Peyer's patch (tissue), 4 donors: ENCODE results near the gene FA2H. TPM values are rescaled to one million over a fixed set of nuclear protein-coding genes. Genes with fewer than 3 reads are reported as not detected.

ENCODE experiments used
- DNase-seq, 3 donors: peaks; one replicate each; pipeline ENCODE4 v3.0.0-alpha.2; 2017 to 2019
- H3K27ac ChIP-seq, 4 donors: fragments of 200-600 bp; sonication (generic); one replicate each; pipeline ENCODE4 v1.5.1; 2016 to 2019
- H3K27me3 ChIP-seq, 2 donors: fragments of 200-600 bp; sonication (generic); one replicate each; pipeline ENCODE4 v1.5.1; 2019
- H3K36me3 ChIP-seq, 3 donors: fragments of 200-600 bp; sonication (generic); one replicate each; pipeline ENCODE4 v1.5.1; 2016 to 2019
- H3K4me1 ChIP-seq, 4 donors: fragments of 200-600 bp; sonication (generic); one replicate each; pipeline ENCODE4 v1.5.1; 2016 to 2019
- H3K4me3 ChIP-seq, 4 donors: fragments of 200-600 bp; sonication (generic); 1 replicate in 3 of 4; 2 replicates in 1 of 4; pipeline ENCODE4 v1.5.1; 2016 to 2019; ENCODE audit warnings: mild to moderate bottlenecking in 1 of 4
- H3K9me3 ChIP-seq, 4 donors: fragments of 200-600 bp; sonication (generic); one replicate each; pipeline ENCODE4 v1.5.1; 2016 to 2019; ENCODE audit warnings: mild to moderate bottlenecking in 1 of 4
- POLR2A ChIP-seq, 2 donors: fragments of 450-650 bp; IDR thresholded peaks; one replicate each; pipeline ENCODE4 v1.5.1; 2017; ENCODE audit warnings: antibody characterized with exemption in 2 of 2, mild to moderate bottlenecking in 2 of 2, moderate library complexity in 2 of 2
- total RNA-seq, 4 donors: library from RNA; depleted of rRNA; stranded (reverse); fragments of >200 nt; gene quantifications; one replicate each; pipeline ENCODE4 v1.1.0, GENCODE V29; 2016
- TF ChIP-seq, protein P1 (sequence below), 6 experiments: fragments of 450-650 bp in 4 of 6; fragments of 200-600 bp in 2 of 6; sonication (generic) in 1 of 6; IDR thresholded peaks; one replicate each; pipeline ENCODE4 v1.5.1; 2017 to 2019; ENCODE audit warnings: antibody characterized with exemption in 6 of 6, mild to moderate bottlenecking in 3 of 6, moderate library complexity in 1 of 6

The FA2H gene
- total RNA-seq, 4 donors from 2014 or later, result 6.6 to 36.9 (median 24.7) TPM

DNA sequence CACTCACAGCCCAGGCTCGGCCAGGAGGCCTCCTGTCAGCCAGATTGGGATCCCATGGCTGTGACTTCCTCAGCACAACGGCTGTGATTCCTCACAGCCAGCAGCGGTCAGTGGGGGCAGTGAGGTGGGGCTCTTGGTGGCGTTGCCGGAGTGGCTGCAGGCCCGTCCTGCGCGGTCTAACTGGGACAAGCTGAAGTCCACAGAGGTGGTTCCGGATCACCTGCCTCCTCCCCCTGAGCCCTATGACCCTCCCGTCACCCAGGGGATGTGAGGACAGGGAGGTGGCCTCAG is 39.5 kb downstream of the FA2H start:
- H3K4me1 ChIP-seq, result peaks cover 0 to 2% (median 0%) of the 10 kb centered on the region in 4 donors

DNA sequence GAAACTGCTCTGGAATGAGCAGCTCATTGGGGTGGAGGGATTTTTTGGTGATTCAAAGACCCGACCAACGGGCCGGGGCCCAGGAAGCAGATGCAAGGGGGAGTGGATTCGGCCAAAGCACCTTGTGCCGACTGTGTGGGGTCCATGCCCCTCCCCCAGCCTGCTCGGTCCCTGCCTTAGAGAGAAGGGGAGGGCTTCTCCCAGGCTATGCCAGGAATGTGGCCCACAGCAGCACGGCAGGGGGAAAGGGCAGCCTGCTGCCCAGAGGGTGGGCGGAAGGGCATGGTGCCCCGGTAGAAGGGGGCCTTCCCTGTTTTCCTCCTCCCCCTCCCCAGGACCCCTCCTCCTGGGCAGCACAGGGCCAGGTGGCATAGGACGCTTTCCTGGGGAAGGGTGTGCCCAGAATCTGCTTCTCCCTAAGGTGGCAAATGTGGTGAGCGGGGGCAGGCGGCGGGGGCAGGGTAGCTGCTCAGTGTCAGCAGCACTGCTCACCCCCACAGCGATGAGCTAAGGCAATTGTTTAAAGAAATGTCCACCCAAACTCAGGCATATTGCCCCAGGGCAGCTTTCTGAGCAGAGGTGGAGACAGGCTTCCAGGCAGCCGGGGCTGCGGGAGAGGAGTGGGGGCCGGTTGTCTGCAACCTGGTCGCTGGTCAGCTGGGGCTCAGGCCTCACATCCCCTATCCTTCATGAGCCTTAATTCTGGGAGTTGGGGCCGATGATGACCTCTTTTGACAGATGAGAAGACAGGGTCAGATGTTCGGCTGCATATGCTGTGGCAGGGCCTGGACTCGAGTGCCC is 40.1 kb downstream of the FA2H start:
- H3K4me1 ChIP-seq, result peaks cover 0 to 7% (median 0%) of the 10 kb centered on the region in 4 donors
- H3K27ac ChIP-seq, result no peak overlapping the region
- H3K27me3 ChIP-seq, result no peaks in the 10 kb centered on the region
- no peaks in the 10 kb centered on the region for H3K9me3 ChIP-seq
- DNase-seq, result no peak
- H3K4me3 ChIP-seq, result no peak overlapping the region
- no peaks in the 10 kb centered on the region for H3K36me3 ChIP-seq
- TF ChIP-seq, protein P1, sequence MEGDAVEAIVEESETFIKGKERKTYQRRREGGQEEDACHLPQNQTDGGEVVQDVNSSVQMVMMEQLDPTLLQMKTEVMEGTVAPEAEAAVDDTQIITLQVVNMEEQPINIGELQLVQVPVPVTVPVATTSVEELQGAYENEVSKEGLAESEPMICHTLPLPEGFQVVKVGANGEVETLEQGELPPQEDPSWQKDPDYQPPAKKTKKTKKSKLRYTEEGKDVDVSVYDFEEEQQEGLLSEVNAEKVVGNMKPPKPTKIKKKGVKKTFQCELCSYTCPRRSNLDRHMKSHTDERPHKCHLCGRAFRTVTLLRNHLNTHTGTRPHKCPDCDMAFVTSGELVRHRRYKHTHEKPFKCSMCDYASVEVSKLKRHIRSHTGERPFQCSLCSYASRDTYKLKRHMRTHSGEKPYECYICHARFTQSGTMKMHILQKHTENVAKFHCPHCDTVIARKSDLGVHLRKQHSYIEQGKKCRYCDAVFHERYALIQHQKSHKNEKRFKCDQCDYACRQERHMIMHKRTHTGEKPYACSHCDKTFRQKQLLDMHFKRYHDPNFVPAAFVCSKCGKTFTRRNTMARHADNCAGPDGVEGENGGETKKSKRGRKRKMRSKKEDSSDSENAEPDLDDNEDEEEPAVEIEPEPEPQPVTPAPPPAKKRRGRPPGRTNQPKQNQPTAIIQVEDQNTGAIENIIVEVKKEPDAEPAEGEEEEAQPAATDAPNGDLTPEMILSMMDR (IDR thresholded peaks at IDR 0.05), result no peak
- TF ChIP-seq POLR2A (IDR thresholded peaks at IDR 0.05), result no peak

More for the DNA sequence above, 39.5 kb downstream of the FA2H start:
- H3K9me3 ChIP-seq, result no peaks in the 10 kb centered on the region
- H3K4me3 ChIP-seq, result no peak overlapping the region
- TF ChIP-seq, protein P1 (IDR thresholded peaks at IDR 0.05), result no peak
- TF ChIP-seq POLR2A (IDR thresholded peaks at IDR 0.05), result no peak
- no peaks in the 10 kb centered on the region for H3K36me3 ChIP-seq
- no peak for DNase-seq
- H3K27ac ChIP-seq, result no peak overlapping the region
- no peaks in the 10 kb centered on the region for H3K27me3 ChIP-seq

DNA sequence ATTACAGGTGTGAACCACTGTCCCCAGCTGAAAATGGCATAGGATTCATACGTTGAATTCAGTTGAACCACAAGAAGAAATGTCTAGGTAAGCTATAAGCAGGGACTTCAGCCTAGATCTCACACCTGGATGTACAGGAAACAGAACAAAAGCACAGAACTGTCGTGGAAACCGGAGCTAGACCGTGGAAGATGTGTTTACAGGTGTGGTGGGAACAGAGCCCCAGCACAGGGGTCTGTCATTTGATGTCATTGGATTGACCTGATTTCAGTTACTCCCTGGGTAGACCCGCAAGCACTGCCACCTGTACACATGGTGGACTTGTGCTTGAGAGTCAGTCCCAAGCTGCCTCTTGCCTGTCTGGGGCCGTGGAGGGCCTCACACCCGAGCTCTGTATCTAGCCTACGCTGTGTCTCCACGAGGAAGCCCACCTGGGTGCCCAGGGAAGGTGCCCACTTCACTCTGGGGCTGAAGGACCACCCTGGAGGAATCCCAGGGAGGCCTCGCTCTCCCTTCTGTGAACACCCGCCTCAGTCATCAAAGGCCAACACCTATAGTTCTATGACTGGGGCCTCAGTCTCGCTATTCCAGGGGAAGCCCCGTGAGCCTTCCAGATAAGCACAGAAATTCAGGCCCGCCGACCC is 41.8 kb downstream of the FA2H start:
- Histone ChIP-seq H3K4me3 (no peak overlapping the region), H3K27ac (no peak overlapping the region), H3K9me3 (no peaks in the 10 kb centered on the region), H3K4me1 (peaks cover 0 to 9% (median 0%) of the 10 kb centered on the region in 4 donors), H3K36me3 (no peaks in the 10 kb centered on the region), H3K27me3 (no peaks in the 10 kb centered on the region)
- TF ChIP-seq POLR2A (IDR thresholded peaks at IDR 0.05), result no peak
- TF ChIP-seq, protein P1 (IDR thresholded peaks at IDR 0.05), result no peak
- DNase-seq, result peak in 1 of 3 donors; percentile 44

DNA sequence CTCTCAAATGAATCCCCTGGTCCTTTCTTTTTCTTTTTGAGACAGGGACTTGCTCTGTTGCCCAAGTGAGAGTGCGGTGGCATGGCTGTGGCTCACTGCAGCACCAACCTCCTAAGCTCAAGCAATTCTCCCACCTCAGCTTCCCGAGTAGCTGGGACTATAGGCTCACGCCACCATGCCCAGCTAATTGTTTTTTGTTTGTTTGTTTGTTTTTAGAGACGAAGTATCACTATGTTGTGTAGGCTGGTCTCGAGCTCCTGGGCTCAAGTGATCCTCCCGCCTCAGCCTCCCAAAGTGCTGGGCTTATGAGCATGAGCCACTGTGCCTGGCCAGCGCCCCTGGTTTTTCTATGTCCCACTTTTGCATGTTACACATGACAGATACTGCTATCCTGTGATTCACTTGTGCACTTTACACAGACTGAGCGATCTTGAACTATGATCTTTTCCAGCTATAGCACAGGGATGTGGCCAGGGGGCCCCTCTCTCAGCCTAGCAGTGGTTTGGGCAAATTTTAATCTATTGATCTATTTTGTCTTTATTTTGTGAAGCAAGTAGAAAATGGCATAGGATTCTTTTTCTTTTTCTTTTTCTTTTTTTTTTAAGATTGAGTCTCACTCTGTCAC is 42.7 kb downstream of the FA2H start:
- Histone ChIP-seq H3K27ac (no peak overlapping the region), H3K9me3 (peaks cover 0 to 5% (median under 1%) of the 10 kb centered on the region in 4 donors)
- peak in 1 of 3 donors; percentile 43 for DNase-seq

More for the DNA sequence above, 42.7 kb downstream of the FA2H start:
- Histone ChIP-seq H3K27me3 (no peaks in the 10 kb centered on the region), H3K4me3 (no peak overlapping the region), H3K4me1 (peaks cover 0 to 9% (median 0%) of the 10 kb centered on the region in 4 donors), H3K36me3 (no peaks in the 10 kb centered on the region)
- TF ChIP-seq, protein P1 (IDR thresholded peaks at IDR 0.05), result no peak
- TF ChIP-seq POLR2A (IDR thresholded peaks at IDR 0.05), result no peak
